Measurements from ENCODE around the gene CHORDC1. TPM values are rescaled to one million over a fixed set of nuclear protein-coding genes. Genes with fewer than 3 reads are reported as not detected.
"Not testable (repeated sequence)": the region's sequence is repeated elsewhere in the genome, so short reads cannot be mapped to it uniquely, and the experiment has no call there.

The CHORDC1 gene
- total RNA-seq, 2 experiments from 2014 or later, result 85.4 to 112 TPM

- POLR2A ChIA-PET, result no interaction called here
- peaks cover under 1% of the 10 kb centered on the region for H3K27me3 Mint-ChIP-seq
- no peak overlapping the region for H3K4me3 Mint-ChIP-seq
- CTCF ChIA-PET, result interaction anchor here (1.2 kb wide), 1 partner anchor 26 kb away, joined by 4 read pairs; no protein-coding TSS in a partner anchor
- DNase-seq, result no peak
- no peak overlapping the region for H3K27ac Mint-ChIP-seq
- no peaks in the 10 kb centered on the region for H3K9me3 Mint-ChIP-seq (ENCODE audit: low read depth)
- intact Hi-C loops (cut with DNase I, micrococcal nuclease), result no loop called here
- ATAC-seq, result no peak
- H3K36me3 Mint-ChIP-seq (ENCODE audit: low read depth), result no peaks in the 10 kb centered on the region
- H3K4me1 Mint-ChIP-seq, result no peaks in the 10 kb centered on the region
Observed at GRCh38 chr11:90178751-90179150, 44.1 kb downstream of the CHORDC1 start.

DNA sequence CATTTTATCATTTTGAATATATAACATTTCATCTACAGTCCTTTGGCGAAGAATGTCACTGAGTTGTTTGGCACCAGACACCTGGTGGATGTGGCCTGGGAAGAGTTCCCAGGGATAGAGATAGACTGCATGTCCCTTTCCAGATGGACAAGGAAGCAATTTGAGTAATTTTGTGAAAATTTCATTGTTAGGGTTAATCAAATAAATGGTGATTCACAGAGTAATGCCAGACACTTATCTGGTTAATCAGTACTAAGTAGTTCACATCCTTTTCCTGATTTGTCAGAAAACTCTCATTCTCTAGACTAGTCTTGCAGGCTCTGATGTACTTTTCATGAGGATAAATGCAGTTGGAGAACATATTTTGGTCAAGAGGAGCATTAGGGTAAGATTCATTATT lies 46.8 kb downstream of the CHORDC1 start:
- intact Hi-C loops (cut with DNase I, micrococcal nuclease), result no loop called here
- peaks cover 3% of the 10 kb centered on the region for H3K27me3 Mint-ChIP-seq
- CTCF ChIA-PET, result no interaction called here

GRCh38 chr11:90171359-90171758 lies 51.5 kb downstream of the CHORDC1 start:
- Mint-ChIP-seq H3K27me3 (peaks cover 3% of the 10 kb centered on the region), H3K4me3 (no peak overlapping the region), H3K36me3 (ENCODE audit: low read depth) (no peaks in the 10 kb centered on the region), H3K9me3 (ENCODE audit: low read depth) (no peaks in the 10 kb centered on the region), H3K27ac (no peak overlapping the region), H3K4me1 (no peaks in the 10 kb centered on the region)
- ATAC-seq (no peak), DNase-seq (no peak)
- POLR2A ChIA-PET, result no interaction called here
- intact Hi-C loops (cut with DNase I, micrococcal nuclease), result no loop called here
- CTCF ChIA-PET, result no interaction called here

More for the DNA sequence above, 46.8 kb downstream of the CHORDC1 start:
- H3K36me3 Mint-ChIP-seq (ENCODE audit: low read depth), result no peaks in the 10 kb centered on the region
- H3K4me3 Mint-ChIP-seq, result no peak overlapping the region
- no peak for ATAC-seq
- H3K4me1 Mint-ChIP-seq, result no peaks in the 10 kb centered on the region
- POLR2A ChIA-PET, result no interaction called here
- DNase-seq, result no peak
- no peak overlapping the region for H3K27ac Mint-ChIP-seq
- no peaks in the 10 kb centered on the region for H3K9me3 Mint-ChIP-seq (ENCODE audit: low read depth)

DNA sequence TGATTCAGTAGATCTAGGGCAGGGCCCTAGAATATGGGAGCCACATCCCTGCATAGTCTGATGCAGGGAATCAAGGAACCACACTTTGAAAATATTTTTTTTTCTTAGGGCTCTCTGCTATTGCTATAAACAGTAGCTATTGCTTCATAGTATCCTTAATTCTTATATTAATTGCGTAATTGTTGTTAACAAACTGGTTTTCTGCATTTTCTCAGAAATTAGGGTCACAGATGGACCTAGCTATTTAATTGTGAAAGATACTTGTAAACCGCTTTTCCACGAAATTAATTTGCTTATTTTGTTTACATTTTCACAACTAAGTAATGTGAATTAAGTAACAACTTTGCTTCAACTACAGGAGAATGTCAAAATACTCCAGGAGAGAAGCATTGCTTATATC lies 54.3 kb downstream of the CHORDC1 start:
- ChIA-PET CTCF (interaction anchor here (0.6 kb wide), 1 partner anchor 1849 kb away, joined by 4 read pairs; no protein-coding TSS in a partner anchor), POLR2A (no interaction called here)
- ATAC-seq (no peak), DNase-seq (no peak)
- peaks cover 10% of the 10 kb centered on the region for H3K27me3 Mint-ChIP-seq
- intact Hi-C loops (cut with DNase I, micrococcal nuclease), result no loop called here
- no peak overlapping the region for H3K27ac Mint-ChIP-seq
- no peak overlapping the region for H3K4me3 Mint-ChIP-seq
- no peaks in the 10 kb centered on the region for H3K9me3 Mint-ChIP-seq (ENCODE audit: low read depth)
- H3K4me1 Mint-ChIP-seq, result no peaks in the 10 kb centered on the region
- no peaks in the 10 kb centered on the region for H3K36me3 Mint-ChIP-seq (ENCODE audit: low read depth)

DNA sequence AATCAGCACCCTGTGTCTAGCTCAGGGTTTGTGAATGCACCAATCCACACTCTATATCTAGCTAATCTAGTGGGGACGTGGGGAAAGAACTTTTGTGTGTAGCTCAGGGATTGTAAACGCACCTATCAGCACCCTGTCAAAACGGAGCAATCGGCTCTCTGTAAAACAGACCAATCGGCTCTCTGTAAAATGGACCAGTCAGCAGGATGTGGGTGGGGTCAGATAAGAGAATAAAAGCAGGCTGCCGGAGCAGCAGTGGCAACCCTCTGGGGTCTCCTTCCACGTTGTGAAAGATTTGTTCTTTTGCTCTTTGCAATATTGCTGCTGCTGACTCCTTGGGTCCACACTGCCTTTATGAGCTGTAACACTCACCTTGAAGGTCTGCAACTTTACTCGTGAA lies 55.1 kb downstream of the CHORDC1 start:
- CTCF ChIA-PET, DNase-seq, POLR2A ChIA-PET: not testable (repeated sequence)

GRCh38 chr11:90166982-90167573 lies 55.8 kb downstream of the CHORDC1 start:
- POLR2A ChIA-PET; H3K27ac Mint-ChIP-seq; CTCF ChIA-PET; intact Hi-C loops (cut with DNase I, micrococcal nuclease); DNase-seq; H3K4me3 Mint-ChIP-seq; ATAC-seq; H3K36me3 Mint-ChIP-seq (ENCODE audit: low read depth); H3K9me3 Mint-ChIP-seq (ENCODE audit: low read depth); H3K4me1 Mint-ChIP-seq: not testable (repeated sequence)
- H3K27me3 Mint-ChIP-seq, result peaks cover 10% of the 10 kb centered on the region

More for the DNA sequence above, 55.1 kb downstream of the CHORDC1 start:
- H3K4me1 Mint-ChIP-seq; H3K4me3 Mint-ChIP-seq; H3K27ac Mint-ChIP-seq; H3K36me3 Mint-ChIP-seq (ENCODE audit: low read depth); intact Hi-C loops (cut with DNase I, micrococcal nuclease); H3K9me3 Mint-ChIP-seq (ENCODE audit: low read depth); ATAC-seq: not testable (repeated sequence)
- H3K27me3 Mint-ChIP-seq, result peaks cover 10% of the 10 kb centered on the region

Other genes starting within 250 kb of the CHORDC1 start
- gene TRIM49C, start 191.9 kb downstream of the CHORDC1 start, total RNA-seq, result not detected
- gene UBTFL1, start 137.1 kb downstream of the CHORDC1 start, total RNA-seq, result not detected
- gene NAALAD2, start 88.4 kb downstream of the CHORDC1 start, total RNA-seq, result not detected

Measured in activated CD4-positive, alpha-beta T cell treated with anti-CD3 and anti-CD28 coated beads for 36 hours (primary cell).